ENCODE results near the gene ARG2.
A peak's percentile ranks its signal among the peaks of the same experiment; 100 is the strongest.

The ARG2 gene

GRCh38 chr14:67619446-67620216 lies at the start of gene ARG2:
Gene ARG2 (plus strand): TSS chr14:67619920. CDS start chr14:67619978, 58 bp downstream.
- DNase-seq (ENCODE audit: low read depth in 2 of 2): peak; percentile 95 to 96

DNA sequence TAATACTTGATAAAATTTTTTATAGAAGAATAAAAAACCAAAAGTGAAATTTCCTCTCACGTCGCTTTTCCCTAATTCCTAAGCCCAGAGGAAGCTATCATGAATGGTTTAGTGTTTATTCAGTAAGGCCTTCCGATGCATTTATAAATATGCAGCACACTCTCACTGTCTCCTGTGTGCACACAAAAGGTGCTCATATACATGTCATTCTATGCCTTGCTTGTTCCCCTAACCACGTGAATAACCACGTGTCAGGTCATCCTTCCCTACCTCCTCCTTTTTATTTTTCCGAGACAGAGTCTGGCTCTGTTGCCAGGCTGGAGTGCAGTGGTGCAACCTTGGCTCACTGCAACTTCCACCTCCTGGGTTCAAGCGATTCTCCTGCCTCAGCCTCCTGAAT lies 49.3 kb upstream of the ARG2 start:
- DNase-seq (ENCODE audit: low read depth in 2 of 2): no peak

DNA sequence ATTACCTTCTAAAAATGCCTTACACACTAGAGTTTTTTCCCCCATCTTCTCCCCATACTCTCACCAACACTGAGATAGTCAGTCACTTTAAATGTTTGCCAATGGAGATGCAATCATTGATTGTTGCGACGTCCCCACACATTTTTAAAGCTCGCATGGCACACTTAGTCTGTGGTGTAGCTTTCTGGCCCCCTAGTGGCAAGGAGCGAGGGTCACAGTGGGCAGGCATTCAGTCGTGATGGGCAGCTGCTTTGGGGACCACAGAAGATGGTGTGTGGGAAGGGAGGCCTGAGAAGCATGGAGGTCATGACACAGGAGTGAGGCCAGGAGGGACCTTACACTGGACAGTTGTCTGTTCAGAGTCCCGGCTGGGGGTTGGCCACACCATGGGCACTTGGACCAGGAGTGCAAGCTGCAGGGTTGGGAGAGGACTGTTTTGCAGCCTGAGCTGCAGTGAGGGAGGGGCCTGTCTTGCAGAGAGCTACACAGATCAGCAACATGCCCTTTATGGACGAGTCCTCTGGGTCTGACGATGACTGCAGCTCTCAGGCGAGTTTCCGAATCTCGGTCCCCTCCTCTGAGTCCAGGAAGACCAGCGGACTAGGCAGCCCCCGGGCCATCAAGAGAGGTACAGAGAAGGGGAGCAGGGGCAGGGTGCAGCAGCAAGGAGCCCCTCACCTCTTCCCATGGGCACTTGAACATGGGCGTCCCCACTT lies 48.3 kb upstream of the ARG2 start:
- peak; percentile 44 to 56 for DNase-seq (ENCODE audit: low read depth in 2 of 2)

GRCh38 chr14:67571991-67572323 lies 47.8 kb upstream of the ARG2 start:
- DNase-seq (ENCODE audit: low read depth in 2 of 2): no peak

GRCh38 chr14:67572608-67573007 lies 47.1 kb upstream of the ARG2 start:
- no peak for DNase-seq (ENCODE audit: low read depth in 2 of 2)

DNA sequence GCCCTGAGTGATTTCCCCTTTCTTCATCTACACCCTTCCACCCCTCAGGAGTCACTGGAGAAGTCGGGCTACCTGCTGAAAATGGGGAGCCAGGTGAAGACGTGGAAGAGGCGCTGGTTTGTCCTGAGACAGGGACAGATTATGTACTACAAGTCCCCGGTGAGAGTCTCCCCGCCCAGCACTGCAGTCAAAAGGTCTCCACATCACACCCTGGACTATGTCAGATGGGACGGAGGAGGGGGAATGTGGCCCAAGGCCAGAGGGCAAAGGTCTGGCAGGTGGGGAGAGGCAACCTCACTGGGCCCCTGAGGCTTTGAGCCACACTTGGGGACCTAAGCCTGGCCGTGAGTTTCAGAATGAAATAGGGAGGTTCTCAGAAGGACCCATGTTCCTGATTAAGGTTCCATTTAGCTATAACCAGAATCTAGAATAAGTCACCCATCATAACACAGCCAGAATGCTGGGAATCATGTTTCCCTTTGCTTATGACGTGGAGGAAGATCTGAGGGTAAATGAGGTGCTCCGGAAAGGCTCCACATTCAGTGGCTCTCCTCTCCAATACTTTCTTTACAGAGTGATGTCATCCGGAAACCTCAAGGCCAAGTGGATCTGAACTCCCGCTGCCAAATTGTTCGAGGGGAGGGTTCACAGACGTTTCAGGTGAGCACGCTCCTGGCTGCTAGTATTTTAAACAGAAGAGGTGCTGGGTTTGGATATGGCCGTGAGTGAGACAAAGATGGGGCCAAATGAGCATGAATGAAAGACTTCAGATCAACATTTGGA lies 46.3 kb upstream of the ARG2 start:
- no peak for DNase-seq (ENCODE audit: low read depth in 2 of 2)

- no peak for DNase-seq (ENCODE audit: low read depth in 2 of 2)
Observed at GRCh38 chr14:67574156-67574555, 45.6 kb upstream of the ARG2 start.

DNA sequence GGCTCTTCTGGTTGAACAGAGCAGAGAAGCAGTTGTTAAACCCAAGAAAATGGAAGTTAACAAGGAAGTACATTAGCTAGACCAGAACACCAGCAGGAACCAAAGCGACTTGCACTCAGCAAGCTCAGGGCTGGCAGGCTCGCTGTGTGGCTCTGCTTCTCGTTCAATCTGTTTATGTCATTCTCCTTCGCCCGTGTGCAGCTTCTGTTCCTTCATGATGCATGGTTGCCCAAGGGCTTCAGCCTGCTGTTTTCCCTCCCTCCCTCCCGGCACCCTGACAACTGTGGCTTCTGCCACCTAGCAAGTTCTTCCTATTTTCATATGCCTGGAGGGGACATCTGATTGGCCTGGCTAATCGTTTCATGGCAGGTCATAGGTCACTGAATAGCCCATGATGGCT lies 44.9 kb upstream of the ARG2 start:
- DNase-seq (ENCODE audit: low read depth in 2 of 2): no peak

DNA sequence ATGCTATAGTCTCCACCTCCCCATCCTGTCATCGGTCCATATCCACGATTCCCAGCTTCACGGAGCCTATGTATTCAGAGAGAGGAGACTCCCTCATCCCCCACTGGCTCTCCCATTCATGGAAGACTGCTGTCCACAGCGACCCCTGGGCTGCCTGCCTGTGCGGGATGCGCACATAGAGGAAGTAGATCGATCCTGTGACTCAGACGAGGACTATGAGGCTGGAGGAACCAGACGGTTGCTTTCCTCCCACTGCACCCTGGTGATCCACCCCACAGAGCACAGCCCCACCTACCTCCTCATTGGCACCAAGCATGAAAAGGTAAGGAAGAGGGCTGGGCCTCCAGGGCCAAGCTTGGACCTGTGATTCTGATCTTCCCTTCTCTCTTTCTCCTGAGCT lies 44.0 kb upstream of the ARG2 start:
- DNase-seq (ENCODE audit: low read depth in 2 of 2): no peak

- no peak for DNase-seq (ENCODE audit: low read depth in 2 of 2)
Observed at GRCh38 chr14:67576216-67576955, 43.3 kb upstream of the ARG2 start.

GRCh38 chr14:67577181-67577808 lies 42.4 kb upstream of the ARG2 start:
- DNase-seq (ENCODE audit: low read depth in 2 of 2): no peak

DNA sequence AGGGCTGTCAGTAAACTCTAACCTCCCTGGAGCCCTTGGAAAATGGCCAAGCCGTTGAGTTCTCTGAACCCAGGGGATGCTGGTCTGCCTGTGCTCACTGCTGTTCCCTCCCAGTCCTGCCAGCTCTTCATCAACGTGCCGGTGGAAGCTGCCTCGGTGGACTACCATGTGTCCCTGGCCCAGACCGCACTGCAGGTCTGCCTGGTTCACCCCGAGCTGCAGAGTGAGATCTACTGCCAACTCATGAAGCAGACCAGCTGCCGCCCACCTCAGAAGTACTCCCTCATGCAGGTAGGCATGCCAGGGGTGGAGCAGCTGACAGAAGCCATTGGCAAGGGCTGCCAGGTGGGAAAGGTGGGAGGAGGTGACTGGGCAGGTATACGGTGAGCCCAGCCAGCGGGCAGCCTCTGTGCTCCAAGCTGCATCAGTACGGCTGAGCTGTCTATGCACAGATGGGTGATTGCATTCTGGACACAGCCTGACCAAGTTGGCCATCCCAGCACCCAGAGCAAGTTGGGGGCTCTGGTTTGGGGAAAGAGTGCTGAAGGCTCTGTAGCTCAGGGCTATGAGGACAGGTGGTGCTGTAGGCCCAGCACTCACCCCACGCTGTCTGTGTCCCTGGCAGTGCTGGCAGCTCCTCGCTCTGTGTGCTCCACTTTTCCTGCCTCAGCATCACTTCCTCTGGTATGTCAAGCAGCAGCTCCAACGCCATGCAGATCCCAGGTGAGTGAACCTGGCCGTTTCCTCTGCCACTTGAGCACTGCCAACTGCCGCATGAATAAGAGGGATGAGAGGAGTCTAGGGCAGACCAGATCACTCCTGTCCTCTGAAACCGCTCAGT lies 41.6 kb upstream of the ARG2 start:
- DNase-seq (ENCODE audit: low read depth in 2 of 2): no peak

DNA sequence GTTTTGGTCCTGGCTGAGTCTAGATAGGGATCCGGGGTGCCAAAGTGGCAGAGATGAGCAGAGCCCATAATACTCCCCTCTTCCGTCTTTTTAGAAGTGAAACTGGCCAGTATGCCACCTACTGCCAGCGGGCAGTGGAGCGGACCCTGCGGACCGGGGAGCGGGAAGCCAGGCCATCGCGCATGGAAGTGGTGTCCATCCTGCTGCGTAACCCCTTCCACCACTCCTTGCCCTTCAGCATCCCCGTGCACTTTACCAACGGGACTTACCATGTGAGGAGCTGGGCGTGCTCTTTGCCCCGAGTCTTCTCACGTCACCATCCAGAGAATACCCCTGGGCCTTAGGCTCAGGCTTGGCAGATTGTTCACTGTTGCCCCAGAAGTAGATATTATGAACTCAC lies 40.7 kb upstream of the ARG2 start:
- DNase-seq (ENCODE audit: low read depth in 2 of 2): no peak

DNA sequence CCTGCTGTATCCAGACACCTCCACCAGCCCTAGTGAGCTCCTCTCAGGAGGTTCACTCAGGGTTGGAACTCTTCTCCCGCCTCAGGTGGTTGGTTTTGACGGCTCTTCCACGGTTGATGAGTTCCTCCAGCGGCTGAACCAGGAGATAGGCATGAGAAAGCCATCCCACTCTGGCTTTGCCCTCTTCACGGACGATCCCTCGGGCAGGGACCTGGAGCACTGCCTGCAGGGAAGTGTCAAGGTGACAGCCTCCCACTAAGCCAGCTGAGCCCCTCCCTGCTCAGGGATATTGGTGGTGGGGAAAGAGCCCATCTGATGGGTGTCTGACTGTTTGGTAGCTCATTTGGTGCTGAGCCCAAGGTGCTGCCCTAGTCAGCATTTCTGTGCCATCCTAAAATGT lies 40.1 kb upstream of the ARG2 start:
- DNase-seq (ENCODE audit: low read depth in 2 of 2): no peak

- no peak for DNase-seq (ENCODE audit: low read depth in 2 of 2)
Observed at GRCh38 chr14:67580336-67581171, 39.2 kb upstream of the ARG2 start.

- DNase-seq (ENCODE audit: low read depth in 2 of 2): no peak
Observed at GRCh38 chr14:67581643-67582042, 38.1 kb upstream of the ARG2 start.

DNA sequence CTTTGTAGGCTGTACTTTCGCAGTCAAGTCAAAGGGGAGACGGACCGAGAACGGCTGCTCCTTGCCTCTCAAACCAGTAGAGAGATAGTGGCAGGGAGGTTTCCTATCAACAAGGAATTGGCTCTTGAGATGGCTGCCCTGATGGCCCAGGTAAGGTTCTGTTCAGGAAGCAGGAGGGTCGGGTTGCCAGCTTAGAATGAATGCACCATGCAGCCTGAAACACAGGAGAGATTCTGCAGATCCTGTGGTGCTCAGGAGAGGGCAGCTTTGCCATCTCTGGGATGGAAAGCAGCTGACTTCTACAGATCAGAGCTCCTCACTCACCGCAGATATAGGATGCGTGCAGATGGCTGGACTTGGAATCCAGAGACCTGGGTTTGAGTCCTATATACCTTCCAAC lies 37.7 kb upstream of the ARG2 start:
- no peak for DNase-seq (ENCODE audit: low read depth in 2 of 2)

DNA sequence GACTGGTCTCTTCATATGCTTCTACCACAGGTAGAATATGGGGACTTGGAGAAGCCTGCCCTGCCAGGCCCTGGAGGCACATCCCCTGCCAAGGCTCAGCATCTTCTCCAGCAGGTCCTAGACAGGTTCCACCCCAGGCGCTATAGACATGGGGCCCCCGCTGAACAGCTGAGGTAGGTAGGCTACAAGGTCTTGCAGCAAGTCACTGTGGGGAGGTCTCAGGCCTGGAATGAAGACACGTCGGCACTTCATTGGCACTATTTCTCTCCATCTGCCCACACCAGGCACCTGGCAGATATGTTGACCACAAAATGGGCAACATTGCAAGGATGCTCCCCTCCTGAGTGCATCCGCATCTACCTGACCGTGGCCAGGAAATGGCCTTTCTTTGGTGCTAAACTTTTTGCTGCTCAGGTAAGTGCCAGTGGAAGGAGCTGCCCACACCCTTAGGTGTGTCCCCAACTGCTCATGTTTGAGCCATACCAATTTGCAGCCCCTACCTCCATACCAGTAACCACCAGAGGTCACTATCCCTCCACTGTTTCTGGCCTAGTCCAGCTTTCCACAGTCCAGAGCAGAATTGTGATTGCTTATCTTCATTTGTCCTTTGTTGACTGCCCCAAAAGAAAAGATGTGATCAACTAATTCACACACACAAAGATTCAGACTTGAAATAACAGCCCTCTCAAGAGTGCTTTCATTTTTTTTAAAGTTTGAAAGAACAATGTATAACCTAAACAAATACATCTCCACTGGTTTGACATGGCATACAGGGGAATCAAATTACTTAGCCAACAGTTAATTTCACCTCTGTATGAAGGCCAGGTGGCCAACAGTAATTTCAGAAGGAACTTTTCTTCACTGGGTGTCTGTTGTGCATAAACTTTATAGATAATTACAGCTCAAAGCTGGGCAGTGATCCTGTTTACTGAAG lies 35.7 kb upstream of the ARG2 start:
- no peak for DNase-seq (ENCODE audit: low read depth in 2 of 2)

GRCh38 chr14:67584978-67585377 lies 34.7 kb upstream of the ARG2 start:
- DNase-seq (ENCODE audit: low read depth in 2 of 2): no peak
